ENCODE data around the gene PIM1.
"Not testable (repeated sequence)": the region's sequence is repeated elsewhere in the genome, so short reads cannot be mapped to it uniquely, and the experiment has no call there.

The PIM1 gene

DNA sequence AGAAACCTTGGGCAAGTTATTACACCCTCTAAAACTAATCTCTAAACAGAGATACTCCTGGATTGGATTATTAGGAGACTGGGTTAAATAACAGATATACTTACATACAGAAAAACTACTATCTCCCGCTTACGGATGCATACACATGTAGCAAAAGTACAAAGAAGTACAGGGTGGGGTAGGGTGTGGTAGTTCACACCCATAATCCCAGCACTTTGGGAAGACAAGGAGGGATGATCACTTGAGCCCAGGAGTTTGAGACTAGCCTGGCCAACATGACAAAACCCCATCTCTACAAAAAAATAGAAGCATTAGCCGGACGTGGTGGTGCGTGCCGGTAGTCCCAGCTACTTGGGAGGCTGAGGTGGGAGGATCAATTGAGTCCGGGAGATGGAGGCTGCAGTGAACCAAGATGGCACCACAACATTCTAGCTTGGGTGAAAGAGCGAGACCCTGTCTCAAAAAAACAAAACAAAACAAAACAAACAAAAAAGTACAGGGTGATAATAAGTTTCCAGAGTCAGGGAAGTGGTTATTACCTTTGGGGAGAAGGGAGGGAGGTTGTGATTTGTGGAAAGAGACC, 8.1 kb downstream of the PIM1 start:
- H3K27ac ChIP-seq = no peak overlapping the region
- TF ChIP-seq, protein P1, sequence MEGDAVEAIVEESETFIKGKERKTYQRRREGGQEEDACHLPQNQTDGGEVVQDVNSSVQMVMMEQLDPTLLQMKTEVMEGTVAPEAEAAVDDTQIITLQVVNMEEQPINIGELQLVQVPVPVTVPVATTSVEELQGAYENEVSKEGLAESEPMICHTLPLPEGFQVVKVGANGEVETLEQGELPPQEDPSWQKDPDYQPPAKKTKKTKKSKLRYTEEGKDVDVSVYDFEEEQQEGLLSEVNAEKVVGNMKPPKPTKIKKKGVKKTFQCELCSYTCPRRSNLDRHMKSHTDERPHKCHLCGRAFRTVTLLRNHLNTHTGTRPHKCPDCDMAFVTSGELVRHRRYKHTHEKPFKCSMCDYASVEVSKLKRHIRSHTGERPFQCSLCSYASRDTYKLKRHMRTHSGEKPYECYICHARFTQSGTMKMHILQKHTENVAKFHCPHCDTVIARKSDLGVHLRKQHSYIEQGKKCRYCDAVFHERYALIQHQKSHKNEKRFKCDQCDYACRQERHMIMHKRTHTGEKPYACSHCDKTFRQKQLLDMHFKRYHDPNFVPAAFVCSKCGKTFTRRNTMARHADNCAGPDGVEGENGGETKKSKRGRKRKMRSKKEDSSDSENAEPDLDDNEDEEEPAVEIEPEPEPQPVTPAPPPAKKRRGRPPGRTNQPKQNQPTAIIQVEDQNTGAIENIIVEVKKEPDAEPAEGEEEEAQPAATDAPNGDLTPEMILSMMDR (conservative IDR thresholded peaks at IDR 0.05) = no peak
- TF ChIP-seq ZFX (IDR thresholded peaks at IDR 0.05) = no peak

DNA sequence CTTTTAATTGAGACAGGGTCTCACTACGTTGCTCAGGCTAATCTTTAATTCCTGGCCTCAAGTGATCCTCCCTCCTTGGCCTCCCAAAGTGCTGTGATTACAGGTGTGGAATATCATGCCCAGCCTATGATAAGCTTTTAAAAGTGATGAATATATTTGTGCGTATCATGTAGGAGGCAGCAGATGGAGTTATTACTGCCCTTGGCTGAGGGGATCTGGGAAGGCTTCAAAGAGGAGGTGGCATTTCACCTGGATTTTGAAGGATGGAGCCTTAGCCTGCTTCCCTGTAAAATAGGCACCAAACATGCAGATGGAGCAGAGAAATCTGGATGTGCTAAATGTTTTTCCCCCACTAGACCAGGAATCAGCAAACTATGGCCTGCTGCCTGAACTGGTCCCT, 10.1 kb downstream of the PIM1 start:
- TF ChIP-seq, protein P1 (conservative IDR thresholded peaks at IDR 0.05) = no peak
- no peak for TF ChIP-seq ZFX (IDR thresholded peaks at IDR 0.05)
- no peak overlapping the region for H3K27ac ChIP-seq

DNA sequence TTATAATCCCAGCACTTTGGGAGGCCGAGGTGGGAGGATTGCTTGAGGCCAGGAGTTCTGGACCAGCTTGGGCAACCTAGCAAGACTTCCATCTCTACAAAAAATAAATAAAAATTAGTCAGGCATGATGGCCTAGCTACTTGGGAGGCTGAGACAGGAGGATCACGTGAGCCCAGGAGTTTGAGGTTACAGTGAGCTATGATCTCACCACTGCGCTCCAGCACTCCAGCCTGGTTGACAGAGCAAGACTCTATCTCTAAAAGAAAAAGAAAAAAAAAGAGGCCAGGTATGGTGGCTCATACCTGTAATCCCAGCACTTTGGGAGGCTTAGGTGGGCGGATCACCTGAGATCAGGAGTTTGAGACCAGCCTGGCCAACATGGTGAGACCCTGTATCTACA, 10.7 kb downstream of the PIM1 start:
- not testable (repeated sequence) for H3K27ac ChIP-seq

DNA sequence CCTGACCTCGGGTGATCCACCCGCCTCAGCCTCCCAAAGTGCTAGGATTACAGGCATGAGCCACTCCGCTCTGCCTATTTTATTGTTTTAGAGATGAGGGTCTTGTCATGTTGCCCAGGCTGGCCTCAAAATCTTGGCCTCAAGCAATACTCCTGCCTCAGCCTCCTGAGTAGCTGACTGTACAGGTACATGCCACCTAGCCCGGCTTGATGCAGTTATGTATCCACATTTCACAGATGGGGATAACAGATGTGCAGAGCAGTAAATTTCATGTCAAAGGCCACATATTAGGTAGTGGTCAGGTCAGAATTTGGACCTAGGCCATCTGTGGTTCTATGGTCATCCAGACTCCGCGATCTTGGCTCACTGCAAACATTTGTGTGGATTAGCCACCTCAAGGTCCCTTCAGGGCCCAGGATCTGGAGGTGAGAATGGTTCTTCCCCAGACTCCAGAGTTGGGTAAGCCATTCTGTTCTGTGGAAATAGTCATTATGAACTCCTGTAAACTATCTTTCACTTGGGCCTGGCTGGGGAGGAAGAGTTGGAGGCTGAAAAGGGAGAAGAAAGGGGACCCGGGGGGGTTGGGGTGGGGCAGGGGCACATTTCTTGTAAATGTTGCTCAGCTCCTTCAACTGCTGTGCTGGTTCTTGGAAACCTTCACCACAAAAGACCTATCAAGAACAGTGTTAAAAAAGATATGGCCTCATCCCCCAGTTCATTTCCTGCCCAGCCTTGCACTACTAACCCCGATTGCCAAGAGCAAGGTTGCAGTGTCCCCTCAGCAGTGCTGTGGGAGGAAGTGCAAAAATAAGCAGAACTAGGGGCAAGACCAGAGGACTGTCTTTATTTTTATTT, 13.0 kb downstream of the PIM1 start:
- H3K27ac ChIP-seq = no peak overlapping the region

DNA sequence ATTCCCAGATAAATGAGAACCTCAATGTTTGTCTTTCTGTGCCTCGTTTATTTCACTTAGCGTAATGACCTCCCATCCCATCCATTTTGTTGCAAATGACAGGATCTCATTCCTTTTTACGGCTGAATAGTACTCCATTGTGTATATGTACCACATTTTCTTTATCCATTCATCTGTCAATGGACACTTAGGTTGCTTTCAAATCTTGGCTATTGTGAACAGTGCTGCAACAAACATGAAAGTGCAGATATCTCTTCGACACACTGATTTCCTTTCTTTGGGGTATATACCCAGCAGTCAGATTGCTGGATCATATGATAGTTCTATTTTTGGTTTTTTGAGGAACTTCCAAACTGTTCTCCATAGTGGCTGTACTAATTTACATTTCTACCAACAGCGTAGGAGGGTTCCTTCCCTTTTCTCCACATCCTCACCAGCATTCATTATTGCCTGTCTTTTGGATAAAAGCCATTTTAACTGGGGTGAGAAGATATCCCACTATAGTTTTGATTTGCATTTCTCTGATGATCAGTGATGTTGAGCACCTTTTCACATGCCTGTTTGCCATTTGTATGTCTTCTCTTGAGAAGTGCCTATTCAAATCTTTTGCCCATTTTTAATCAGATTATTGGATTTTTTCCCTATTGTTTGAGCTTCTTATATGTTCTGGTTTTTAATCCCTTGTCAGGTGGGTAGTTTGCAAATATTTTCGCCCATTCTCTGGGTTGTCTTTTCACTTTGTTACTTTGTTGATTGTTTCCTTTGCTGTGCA, 16.2 kb downstream of the PIM1 start:
- H3K27ac ChIP-seq = not testable (repeated sequence)

More for the DNA sequence above, 13.0 kb downstream of the PIM1 start:
- TF ChIP-seq, protein P1 (conservative IDR thresholded peaks at IDR 0.05) = no peak
- TF ChIP-seq ZFX (IDR thresholded peaks at IDR 0.05) = no peak

DNA sequence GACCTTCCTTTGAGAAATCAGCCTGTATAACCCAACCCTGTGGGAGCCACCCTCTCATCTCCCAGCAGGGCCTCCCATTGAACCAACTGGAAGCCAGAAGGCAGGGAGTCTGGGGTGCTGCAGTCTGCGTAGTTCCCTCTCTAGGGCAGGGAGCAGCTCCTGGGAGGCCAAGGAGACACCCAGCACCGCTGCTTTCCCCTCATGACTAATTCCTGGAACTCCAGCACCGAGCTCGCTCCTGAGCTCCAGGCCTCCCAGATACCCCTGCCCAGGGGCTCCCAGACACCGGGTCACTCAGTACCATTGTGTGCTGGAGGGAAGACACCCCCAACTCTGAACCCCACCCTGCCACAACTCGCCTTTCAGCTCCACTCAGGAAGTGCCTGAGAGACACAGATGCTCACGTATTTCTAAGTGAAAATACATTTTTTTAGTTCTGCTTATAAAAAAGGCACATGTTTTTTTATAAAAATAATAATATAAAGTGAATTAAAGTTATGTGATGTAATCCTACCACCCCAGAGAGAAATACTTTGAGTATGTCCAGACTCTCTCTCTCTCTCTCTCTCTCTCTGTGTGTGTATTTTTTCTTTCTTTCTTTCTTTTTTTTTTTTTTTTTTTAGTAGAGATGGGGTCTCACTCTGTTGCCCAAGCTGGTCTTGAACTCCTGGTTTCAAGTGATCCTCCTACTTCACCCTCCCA, 17.5 kb downstream of the PIM1 start:
- H3K27ac ChIP-seq = no peak overlapping the region
- TF ChIP-seq, protein P1 (conservative IDR thresholded peaks at IDR 0.05) = no peak
- no peak for TF ChIP-seq ZFX (IDR thresholded peaks at IDR 0.05)

DNA sequence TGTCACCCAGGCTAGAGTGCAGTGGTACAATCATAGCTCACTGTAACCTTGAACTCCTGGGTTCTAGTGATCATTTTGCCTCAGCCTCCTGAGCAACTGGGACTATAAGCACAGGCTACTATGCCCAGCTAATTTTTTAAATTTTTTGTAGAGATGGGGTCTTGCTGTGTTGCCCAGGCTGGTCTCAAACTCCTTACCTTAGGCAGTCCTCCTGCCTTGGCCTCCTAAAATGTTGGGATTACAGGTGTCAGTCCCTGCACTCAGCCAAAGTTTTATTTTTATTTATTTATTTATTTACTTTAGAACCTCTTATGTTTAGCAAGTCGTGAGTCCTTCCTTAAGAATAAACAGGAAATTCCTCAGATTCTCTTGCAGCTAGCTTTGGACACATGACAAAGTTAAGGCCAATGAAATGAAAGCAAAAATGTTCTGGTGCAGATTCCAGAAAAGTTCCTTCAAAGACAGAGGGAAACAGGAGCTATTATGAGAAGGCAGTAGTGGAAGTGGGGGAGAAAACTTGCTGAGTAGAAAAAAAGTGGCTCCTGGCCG, 19.1 kb downstream of the PIM1 start:
- no peak for TF ChIP-seq ZFX (IDR thresholded peaks at IDR 0.05)
- TF ChIP-seq, protein P1 (conservative IDR thresholded peaks at IDR 0.05) = no peak
- no peak overlapping the region for H3K27ac ChIP-seq

All from C4-2B (cell line).